Medulla oblongata (tissue), 1 donor: ENCODE measurements around the gene LENEP.

Experiments used
- DNase-seq: peaks from one replicate; pipeline ENCODE4 v3.0.0-alpha.2; 2015; ENCODE audit errors: extremely low spot score

LENEP gene

DNA sequence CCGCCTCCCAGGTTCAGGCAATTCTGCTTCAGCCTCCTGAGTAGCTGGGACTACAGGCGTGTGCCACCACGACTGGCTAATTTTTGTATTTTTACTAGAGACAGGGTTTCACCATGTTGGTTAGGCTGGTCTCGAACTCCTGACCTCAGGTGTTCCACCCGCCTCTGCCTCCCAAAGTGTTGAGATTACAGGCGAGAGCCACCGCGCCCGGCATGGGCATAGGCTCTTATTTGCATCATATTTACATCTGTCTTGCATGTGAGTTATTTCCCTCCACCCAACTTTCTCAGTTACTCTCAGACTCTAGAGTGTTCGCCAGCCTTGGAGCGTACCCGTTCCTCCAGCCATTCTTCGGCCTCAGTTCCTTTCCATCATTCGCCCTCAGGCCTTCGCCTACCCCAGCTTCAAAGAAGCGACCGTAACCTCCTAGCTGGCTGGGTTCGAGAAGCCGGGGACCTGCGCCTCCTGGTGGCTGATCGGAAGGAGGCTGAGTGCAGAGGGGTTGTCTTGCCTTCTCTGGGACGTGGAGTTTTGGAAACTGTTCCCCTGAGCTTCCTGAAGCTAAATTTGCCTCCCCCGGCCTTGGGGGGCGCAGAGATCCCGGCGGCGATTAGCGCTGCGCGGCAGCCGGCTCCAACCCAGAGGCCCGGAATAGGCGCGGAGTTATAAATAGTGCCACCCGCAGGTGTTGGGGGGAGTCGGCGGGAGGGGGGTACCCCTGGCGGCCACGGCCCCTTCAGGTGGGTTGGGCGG lies 5.6 kb downstream of the LENEP start:
- DNase-seq = no peak

DNA sequence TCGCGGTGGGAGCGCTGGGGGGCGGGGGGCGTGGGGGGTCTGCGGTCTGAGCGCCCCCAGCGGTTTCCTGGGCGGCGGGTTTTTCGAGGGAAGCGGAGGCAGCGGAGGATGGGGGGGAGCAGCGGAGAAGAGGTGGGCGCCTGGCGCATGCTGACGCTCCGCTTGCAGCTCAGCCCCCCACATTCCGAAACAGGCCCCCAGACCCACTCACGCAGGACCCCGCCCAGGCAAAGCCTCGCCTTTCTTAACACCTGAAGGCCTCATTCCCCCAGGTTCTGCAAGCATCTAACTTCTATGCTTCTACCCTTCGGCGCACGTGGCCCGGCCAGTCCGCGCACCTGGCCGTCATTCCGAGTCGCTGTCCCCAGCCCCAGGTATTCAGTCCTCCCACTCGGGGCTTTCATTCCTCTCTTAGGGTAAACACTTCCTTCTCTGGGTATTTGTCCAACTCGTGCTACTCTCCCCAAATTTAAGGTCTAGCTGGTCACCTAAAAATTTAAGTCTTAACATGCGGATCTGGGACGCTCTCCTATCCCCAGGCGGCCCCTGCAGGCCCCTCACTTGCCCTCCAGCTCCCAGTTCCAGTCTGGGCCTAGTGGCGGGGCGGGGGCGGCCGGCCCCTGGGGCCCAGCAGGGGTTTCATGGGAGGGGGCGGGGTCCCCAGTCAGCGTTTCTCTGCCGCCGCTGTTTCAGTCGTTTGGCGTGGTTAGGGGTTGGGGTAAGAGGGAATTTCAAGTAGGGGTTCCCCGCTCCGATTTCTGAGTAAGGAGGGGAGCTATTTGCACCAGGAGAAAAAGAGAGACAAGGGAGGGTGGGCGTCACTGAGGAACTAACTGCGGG lies 6.4 kb downstream of the LENEP start:
- DNase-seq = no peak

- DNase-seq = no peak
Measured at GRCh38 chr1:155000411-155000725, 7.0 kb downstream of the LENEP start.

- peak; percentile 90 for DNase-seq
Measured at GRCh38 chr1:155000726-155001424, 7.5 kb downstream of the LENEP start.

DNA sequence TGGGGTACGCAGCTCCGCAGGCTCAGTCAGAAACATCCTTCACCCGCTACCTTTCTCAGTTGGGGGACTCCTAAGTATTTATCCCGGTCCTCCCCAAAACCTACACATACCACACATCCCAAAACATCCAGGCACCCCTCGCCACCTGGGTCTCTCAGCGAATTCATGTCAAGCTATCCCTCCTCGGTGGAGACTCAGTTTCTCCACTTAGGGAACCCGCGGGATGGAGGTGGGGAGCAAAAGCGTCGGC lies 8.0 kb downstream of the LENEP start:
- no peak for DNase-seq

DNA sequence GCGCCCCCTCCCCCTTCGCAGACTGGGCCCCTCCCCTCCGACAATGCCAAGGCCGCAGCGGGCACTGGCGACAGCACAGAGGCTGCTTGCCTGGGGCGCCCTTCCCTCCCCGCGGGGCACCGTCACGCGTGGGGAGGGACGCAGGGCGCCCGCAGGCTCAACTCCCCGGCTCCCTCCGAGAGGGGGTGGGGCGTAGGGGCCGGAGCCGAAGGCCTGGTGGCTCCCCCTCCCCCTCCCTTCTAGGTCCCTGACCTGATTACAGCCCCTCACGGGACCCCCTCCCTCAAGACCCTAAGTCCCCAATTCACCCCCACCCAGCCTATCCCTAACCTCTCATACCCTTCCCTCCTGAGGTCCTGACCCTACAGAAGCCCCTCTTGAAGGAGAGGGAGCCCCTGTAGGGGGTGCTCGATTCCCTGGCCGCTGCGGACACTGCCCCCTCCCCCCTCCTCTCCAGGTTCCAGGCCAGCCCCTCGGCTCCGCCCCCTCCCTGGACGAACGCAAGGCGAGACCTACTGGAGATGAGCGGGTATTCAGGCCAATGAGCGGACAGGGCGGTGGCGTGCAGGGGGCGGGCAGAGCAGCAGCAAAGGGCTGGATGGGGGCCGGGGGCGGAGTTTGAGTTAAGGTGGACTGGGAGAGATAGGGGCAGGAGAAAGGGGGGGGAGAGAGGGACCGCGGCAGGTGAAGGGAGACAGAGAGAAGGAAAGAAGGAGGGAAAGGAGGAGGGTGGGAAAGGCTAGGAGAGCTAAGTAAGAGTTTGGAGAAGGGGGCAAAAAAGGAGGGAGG lies 8.5 kb downstream of the LENEP start:
- DNase-seq = peak; percentile 100

DNA sequence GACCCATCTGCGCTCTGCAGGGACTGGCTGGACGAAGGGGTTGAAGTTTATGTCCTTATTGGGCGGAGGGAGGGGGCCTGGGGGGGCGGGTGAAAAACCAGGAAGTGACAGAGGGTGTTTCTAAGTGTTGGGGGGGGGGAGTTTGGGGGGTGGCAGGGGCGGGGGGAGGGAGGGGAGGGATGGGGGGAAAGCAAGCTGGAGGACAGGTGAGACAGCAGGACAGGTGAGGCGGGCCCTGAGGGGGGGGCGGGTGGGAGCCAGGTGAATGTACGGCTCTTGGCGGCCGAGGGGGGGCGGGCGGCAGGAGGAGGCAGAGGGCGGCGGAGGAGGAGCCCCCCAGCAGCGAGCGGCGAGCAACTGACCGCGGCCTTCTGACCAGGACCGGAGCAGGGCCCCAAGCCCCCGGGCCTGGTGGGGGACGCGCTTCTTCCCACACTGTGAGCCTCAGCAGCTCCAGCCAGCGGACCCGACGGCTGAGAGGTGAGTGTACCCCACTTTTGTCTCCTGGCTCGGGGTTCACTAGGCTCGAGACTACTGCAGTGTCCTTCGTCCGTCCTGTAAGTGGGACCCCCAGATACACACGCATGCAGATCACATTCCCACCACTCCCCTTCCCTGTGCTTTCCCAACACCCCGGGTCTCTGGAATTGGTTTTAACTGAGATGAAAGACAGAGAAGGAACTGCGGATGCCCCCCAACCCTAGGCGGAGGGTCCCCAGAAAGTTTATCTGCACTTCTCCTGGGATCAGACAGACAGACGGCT lies 9.3 kb downstream of the LENEP start, which contains the start of gene ZBTB7B:
Gene ZBTB7B, plus strand, starts transcription at position 339 of the 763 bp plus-strand sequence. CDS start 11,859 bp downstream, outside the sequence.
- no peak for DNase-seq

- DNase-seq = no peak
Measured at GRCh38 chr1:155003227-155003765, 9.9 kb downstream of the LENEP start.

DNA sequence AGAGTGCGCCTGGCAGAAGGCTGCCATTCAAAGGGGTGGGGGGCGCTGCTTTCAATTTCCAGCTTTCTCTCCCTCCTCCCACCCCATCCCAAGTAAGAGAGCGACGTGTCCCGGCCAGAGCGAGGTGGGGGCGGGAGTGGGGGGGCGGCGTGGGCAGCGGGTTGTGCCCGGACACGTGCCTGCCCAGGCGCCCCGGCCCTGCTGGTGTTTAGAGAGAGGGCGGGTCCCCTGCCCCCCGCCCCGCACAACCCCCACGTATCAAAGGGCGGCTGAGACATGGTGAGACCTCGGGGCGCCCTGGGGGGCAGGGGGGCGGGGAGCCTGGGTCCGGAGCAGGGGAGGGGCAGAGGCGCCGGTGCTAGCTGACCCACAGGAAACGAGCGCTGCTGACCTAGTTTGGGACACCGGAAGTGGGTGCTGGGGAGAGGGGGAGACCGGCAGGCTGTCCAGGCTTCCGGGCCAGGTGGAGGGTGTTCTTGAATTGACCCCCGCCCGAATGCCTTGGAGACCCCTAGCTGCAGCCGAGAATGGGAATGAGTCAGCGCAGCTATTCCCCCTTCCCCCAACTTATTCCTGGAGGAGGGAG lies 10.5 kb downstream of the LENEP start:
- peak; percentile 71 for DNase-seq

- no peak for DNase-seq
Measured at GRCh38 chr1:155004352-155005075, 11.1 kb downstream of the LENEP start.

- DNase-seq = peak; percentile 87
Measured at GRCh38 chr1:155005076-155006011, 12.0 kb downstream of the LENEP start.

DNA sequence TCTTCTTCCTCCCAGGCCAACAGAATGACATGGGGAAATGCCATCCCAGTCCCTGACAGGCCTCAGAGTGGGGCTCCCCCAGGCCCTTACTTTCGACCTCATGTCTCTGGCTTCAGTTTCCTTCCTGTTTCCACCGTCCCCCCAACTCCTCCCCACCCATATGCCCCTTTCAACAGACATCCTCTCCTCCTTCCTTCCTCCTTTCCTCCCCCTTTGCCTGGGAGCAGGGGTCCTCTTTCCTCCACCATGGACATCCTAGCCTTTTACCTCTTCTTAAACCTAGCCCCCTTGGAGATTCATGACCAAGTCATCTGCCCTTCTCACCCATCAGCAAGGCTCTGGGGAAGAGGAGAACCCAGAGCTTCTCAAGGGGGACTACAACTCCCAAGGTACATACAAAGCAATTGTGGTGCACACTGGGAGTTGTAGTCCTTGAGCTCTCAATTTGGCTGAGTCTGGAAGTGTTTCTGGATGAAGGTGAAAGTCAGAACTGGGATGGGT lies 13.3 kb downstream of the LENEP start:
- DNase-seq = peak; percentile 77

- peak; percentile 65 for DNase-seq
Measured at GRCh38 chr1:155007251-155007828, 14.0 kb downstream of the LENEP start.

DNA sequence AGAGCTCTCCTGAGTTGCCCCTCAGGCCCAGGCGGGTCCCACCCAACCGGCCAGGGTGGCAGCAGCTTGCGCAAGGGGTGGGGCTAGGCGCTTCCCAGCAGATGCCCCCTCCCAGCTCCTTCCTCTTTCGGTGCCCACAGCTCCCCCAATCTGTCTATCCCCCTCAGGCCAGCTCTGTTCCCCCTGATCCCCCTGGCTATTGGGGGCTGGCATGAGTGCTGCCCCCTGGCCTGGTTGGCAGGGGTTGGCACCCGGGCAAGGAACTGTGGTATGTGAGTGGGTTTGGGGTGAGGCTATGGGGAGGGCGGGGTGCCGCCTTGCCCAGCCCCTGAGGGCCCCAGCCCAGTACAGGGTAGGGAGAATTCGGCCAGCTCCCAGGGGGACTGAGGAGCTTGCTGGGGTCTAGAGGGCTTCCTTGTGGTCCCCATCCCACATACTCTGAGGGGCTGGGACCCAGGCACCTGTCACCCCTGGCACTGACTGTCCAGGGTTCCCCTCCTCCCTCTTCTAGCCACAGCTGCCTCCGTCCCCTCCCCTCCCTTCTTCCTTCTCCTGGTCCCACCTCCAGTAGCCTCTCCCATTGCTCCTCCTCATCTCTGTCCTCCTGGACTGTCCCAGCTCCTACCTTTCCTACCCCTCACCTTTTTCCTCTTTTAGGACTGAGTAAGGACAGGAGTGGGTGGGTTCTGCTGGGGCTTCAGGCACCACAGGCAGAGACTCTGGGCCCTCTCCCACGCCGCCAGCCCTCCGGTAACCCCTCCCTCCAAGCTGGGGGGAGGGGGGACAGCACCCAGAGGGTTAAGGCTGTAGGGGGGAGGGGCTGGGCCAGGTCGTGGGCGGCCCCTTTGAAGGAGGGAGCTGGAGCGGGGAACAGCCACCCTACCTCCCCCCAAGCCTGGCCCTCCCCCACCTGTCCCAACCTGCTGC lies 14.9 kb downstream of the LENEP start:
- DNase-seq = no peak

DNA sequence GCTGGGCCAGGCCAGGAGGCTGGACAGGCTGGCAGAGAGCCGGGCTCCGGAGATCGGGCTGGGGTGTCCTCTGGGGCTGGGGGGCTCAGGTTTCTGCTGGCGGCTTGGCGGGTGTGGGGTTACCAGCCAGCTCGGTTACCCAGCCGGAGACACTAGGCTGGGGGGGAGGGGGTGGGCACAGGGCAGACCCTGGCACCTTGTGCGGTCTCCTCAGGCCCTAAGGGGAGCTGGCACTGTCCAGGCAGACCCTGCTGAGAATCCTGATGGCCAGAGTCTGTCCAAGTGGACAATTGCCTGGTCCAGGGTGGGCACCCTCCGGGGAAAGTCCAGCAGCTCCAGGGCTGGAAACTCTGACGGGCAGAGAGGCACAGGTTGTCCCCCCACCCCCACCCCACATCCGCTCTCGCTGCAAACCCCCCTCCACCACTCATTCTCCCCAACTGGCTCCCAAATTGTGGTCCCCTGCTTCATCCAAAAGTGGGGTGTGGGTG lies 15.9 kb downstream of the LENEP start:
- DNase-seq = no peak

GRCh38 chr1:155009742-155010141 lies 16.4 kb downstream of the LENEP start:
- DNase-seq = no peak
